GM12801 (cell line): Measurements from ENCODE around the gene TALDO1.

Experiments used
- CTCF ChIP-seq: IDR thresholded peaks from one replicate; pipeline ENCODE4 v1.5.1; 2011; ENCODE audit warnings: control low read depth; ENCODE audit not compliant: insufficient read length; ENCODE audit errors: extremely low read depth

Gene TALDO1

GRCh38 chr11:748007-748359 is 719 bp downstream of the TALDO1 start:
- no peak for TF ChIP-seq CTCF

GRCh38 chr11:749731-750130 is 2.5 kb downstream of the TALDO1 start:
- TF ChIP-seq CTCF, result no peak

GRCh38 chr11:760236-760635 is 13.0 kb downstream of the TALDO1 start:
- TF ChIP-seq CTCF, result no peak

GRCh38 chr11:761526-762108 is 14.4 kb downstream of the TALDO1 start:
- no peak for TF ChIP-seq CTCF

- no peak for TF ChIP-seq CTCF
Measured at GRCh38 chr11:762421-763072, 15.3 kb downstream of the TALDO1 start.

GRCh38 chr11:763073-763463 is 15.8 kb downstream of the TALDO1 start:
- no peak for TF ChIP-seq CTCF

GRCh38 chr11:763549-764321 is 16.5 kb downstream of the TALDO1 start:
- no peak for TF ChIP-seq CTCF
